GM19438 (cell line): ENCODE data around the gene ISCU.

Experiments used
- ATAC-seq: cut with Tn5 transposase; IDR thresholded peaks from one replicate; pipeline ENCODE4 v1.9.1; 2021; ENCODE audit warnings: low read depth; ENCODE audit not compliant: unreplicated experiment

ISCU gene

DNA sequence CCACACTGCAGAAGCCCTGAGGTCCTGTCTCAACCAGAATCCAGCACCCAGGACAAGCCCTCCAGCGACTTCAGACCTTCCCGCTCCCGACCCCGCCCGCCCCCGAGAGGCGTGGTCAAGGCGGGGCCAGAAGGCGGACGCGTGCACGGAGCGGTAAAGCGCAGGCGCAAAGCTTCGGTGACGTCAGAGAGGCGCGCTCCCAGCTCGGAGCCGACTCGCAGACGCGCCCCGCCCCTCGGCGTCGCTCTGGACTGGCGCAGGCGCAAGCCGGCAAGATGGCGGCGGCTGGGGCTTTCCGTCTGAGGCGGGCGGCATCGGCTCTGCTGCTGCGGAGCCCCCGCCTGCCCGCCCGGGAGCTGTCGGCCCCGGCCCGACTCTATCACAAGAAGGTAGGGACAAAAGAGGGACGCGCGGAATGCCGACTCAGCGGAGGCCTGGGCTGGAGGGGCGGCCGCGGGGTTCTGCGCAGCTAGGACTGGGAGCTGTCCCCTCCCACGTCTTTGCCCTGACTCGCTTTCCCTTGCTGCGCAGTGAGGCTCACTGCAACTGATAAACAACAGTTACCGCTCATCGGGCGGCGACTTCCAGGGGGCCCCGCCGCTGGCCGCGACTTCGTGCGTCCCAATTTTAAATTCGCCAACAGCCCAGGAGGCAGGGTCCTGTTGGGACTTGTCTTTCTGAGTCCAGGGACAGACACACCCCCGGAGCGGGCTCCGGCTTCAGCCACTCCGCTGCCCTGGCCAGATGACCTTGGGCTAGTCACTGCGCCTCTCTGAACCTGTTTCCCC, at the start of gene ISCU:
Gene ISCU, plus strand, starts transcription at position 249 of the 788 bp plus-strand sequence. Its CDS starts 27 bp downstream, at position 276.
- ATAC-seq, result peak; percentile 50

- ATAC-seq, result peak; percentile 2
Observed at GRCh38 chr12:108514468-108514972, 47.9 kb upstream of the ISCU start.

DNA sequence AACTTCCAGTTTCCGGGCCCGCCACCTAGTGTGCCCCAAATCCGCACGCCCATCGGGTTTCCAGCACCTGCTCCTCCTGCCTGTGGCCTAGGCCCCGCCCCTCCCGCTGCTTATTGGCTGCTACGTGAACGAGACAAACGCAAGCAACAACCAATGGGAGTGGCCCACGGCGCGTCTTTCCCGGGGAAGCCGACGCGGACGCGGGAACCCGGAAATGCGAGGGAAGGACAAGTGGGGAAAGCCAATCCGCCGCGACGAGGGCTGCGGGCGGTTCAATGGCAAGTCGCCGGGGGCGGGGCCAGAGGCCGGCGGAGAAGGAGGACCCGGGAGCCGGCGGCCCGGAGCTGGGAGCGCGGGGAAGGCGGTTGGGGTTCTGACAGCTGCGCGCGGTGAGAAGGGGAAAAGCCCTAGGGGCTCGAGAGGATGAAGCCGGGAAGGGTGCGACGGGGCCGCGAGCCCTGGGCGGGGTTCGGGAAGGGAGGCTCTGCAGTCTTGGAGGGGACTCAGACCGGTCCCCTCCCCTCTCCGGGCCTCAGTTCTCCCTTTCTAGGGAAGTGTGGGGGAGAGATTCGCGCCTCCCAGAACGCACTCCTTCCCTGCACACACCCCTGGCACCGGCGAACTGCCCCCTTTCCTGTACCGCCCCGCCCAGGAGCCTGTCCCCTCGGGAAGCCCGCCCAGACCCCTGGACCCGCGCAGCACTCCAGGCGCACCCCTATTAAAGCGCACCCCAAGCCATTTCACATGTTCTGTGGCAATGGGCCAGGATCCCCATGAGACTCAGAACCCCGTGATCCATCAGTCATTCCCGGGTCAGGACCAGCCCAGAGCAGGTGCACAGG, 47.2 kb upstream of the ISCU start, which contains the start of gene FICD:
Gene FICD, plus strand, starts transcription at position 305 of the 842 bp plus-strand sequence. CDS start 1,696 bp downstream, outside the sequence.
- peak; percentile 77 for ATAC-seq

GRCh38 chr12:108515916-108516315, 46.5 kb upstream of the ISCU start:
- ATAC-seq, result no peak

GRCh38 chr12:108516511-108517275, 45.7 kb upstream of the ISCU start:
- no peak for ATAC-seq

DNA sequence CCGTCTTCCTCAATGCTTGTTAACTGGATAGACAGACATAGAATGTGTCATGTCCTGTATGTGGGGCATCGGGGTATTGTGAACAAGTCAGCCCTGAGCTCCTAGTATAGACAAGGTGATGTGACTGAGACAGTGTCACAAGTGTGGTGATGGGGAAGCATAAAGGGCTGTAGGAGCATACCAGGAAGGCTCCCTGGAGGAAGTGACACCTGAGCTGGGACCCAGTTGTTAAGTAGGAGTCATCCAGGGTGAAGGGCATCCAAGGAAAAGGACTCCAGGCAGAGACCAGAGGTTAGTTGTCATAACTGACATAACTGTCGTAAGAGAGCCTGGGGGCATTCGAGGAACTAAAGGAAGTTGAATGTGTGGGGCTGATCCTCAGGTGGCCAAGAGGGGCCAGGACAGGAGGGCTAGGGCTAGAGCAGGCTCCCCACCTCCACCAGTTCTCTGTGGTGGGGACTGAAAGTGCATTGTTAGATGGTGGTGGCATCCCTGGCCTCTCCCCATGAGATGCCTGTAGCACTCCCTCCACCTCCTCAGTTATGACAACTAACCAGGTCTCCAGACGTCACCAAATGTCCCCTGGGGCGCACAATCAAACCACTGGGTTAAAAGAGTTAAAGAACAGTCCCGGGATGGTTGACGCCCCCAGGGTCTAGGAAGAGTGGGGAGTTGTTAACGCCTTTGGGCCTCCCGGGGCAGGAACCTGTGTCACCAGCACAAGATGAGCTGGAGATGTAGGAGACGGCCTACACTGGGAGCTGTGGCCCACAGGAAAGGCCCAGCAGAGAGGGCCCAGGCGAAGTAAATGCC, 44.9 kb upstream of the ISCU start:
- ATAC-seq, result no peak

GRCh38 chr12:108518101-108518715, 44.2 kb upstream of the ISCU start:
- no peak for ATAC-seq

- no peak for ATAC-seq
Observed at GRCh38 chr12:108518716-108519496, 43.5 kb upstream of the ISCU start.

GRCh38 chr12:108519558-108519957, 42.8 kb upstream of the ISCU start:
- ATAC-seq, result no peak

- ATAC-seq, result no peak
Observed at GRCh38 chr12:108523365-108523764, 39.0 kb upstream of the ISCU start.

DNA sequence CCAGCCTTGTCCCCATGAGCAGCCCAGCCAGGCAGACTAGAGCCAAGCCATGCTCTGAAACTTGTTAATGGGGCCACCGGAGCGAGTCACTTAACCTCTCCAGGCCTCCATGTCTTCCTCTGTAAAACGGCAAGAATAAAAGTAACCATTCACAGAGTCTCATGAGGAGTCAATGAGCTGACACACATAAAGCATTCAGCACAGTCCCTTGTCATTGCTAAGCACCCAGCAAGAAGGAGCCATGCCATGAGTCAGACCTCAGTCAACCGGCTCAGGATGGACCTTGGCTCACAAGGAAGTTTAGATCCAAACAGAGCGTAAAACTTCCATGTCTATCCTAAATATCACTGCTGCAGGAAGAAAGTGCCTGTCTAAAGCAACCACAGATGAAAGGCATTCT, 36.7 kb upstream of the ISCU start:
- no peak for ATAC-seq

DNA sequence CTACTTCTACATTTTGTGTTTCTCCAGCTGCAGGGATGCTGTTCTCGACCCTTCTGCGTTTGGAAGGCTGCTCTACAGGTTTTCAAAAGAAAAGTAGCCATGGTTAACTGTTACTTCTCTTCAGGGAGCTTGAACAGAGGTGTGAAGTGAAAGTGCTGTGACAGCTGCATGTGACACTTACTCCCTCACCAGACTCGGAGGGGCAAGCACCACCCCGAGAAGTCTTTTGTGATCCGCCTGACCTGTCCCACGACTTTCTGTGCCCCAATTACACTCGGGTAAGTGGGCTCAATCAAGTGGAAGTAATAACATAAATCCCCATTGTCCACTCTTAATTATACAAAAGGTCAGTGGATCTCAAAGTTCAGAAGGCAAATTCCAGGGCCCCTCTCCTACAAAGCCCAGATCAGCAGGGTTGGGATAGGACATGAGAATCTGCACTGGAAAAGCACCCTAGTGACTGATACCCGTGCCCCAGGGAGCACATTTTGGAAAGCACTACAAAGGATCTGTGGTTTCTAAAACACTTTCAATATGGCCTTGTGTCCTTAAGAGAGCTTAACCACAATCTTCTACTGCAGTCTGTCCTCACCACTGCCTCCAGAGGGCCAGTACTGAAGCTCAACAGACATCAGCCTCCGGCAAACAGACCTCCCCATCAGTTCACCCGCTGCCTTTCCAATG, 35.8 kb upstream of the ISCU start:
- ATAC-seq, result no peak

GRCh38 chr12:108527166-108527496, 35.3 kb upstream of the ISCU start:
- no peak for ATAC-seq

GRCh38 chr12:108530161-108530560, 32.2 kb upstream of the ISCU start:
- no peak for ATAC-seq

DNA sequence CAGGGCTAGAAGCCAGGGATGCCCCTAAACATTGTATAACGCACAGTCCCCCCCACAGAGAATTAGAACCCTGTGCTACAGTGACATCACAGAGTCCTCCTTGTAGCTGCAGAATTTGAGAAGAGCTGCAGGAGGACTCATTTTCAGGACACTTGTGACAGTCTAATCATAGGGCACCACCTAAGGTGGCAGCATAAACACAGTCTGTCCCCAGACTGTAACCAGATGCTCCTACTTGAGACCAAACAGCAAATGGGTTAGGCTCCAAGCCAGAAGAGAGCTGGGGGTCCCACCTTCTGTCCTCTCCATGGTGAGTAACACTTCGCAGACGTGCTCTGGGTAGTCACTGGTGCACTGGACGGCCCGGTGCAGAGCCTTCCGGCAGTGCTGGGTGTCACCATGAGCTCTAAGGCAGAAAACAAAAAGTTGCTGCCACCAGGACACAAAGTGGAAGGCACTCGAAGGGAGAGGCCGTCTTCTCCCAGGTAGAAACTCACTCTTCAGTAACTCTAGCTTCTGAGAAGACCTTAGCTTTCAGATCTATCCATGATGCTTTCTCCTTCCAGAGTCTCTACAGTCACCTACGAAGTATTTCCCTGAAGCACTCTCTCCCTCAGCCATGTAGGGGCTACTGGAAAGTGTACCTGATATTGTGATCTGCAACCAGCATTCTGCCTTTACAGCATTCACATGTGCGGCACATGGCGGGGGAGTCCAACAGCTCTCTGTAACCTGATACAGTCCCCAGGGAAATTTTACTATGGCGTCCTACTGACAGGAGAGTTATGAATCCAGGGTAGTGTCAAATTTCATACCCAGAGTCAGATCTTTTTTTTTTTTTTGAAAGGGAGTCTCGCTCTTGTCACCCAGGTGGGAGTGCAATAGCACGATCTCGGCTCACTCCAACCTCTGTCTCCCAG, 30.2 kb upstream of the ISCU start:
- ATAC-seq, result no peak

DNA sequence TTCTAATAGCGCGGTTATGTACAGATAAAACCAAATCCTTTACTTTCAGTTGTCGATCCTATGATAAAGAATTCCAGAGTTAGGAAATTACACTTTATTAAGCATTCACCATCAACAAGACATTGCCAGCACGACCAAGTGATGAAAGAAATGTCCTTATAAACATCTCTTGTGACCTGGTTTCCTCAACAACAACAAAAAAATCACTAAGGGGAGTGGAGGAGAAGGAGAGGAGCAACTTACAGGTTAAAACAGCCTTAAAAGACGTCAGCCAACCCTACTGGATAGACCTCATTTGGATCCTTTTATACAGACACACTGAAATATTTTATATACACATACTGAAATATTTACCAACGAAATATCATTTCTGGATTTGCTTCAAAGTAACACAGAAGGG, 24.2 kb upstream of the ISCU start:
- ATAC-seq, result no peak

- ATAC-seq, result no peak
Observed at GRCh38 chr12:108538616-108539195, 23.7 kb upstream of the ISCU start.
